OCI-LY7 (cell line): ENCODE data around the gene PGGT1B.

Experiments used
- EZH2phosphoT487 ChIP-seq: fragments of 200-600 bp; sonication (generic); IDR thresholded peaks from 2 replicates; pipeline ENCODE4 v1.6.1; 2018; ENCODE audit warnings: low read depth, borderline replicate concordance, mild to moderate bottlenecking, mixed run types, antibody characterized with exemption, low read length, moderate library complexity, mixed read lengths
- TF ChIP-seq, protein P1 (sequence below): fragments of 200-600 bp; sonication (generic); conservative IDR thresholded peaks from 2 replicates; pipeline ENCODE4 v1.5.1; 2014; ENCODE audit warnings: mild to moderate bottlenecking, antibody characterized with exemption, low read length, moderate library complexity, mixed read lengths

DNA sequence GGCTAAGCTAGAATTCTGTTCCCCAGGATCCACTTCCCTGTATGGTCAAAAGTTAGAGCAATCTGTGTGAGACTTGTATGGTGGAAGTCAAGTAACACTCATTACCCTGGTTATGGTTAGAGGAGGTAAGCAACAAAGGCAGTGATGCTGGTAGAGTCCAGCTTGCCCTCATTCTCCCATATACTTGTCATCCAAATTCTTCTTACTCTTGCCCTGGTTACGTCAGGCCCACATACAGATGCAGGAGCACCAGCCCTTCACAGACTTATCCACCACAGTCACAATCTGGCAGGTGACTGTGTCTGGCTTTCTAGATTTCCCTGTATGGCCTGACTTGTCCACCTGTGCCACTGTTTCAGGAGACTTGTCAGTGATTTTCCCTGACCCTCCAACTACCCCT is 35.4 kb downstream of the PGGT1B start:
- TF ChIP-seq, protein P1, sequence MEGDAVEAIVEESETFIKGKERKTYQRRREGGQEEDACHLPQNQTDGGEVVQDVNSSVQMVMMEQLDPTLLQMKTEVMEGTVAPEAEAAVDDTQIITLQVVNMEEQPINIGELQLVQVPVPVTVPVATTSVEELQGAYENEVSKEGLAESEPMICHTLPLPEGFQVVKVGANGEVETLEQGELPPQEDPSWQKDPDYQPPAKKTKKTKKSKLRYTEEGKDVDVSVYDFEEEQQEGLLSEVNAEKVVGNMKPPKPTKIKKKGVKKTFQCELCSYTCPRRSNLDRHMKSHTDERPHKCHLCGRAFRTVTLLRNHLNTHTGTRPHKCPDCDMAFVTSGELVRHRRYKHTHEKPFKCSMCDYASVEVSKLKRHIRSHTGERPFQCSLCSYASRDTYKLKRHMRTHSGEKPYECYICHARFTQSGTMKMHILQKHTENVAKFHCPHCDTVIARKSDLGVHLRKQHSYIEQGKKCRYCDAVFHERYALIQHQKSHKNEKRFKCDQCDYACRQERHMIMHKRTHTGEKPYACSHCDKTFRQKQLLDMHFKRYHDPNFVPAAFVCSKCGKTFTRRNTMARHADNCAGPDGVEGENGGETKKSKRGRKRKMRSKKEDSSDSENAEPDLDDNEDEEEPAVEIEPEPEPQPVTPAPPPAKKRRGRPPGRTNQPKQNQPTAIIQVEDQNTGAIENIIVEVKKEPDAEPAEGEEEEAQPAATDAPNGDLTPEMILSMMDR = no peak
- TF ChIP-seq EZH2phosphoT487 = no peak
